ENCODE results near the gene ITGA5. TPM values are rescaled to one million over a fixed set of nuclear protein-coding genes. Genes with fewer than 3 reads are reported as not detected.

ITGA5 gene
- total and polyA plus RNA-seq, 7 donors, result 13.7 to 244 (median 39.7) TPM

- intact Hi-C loops (cut with DNase I), result loop anchor here in 1 of 2 donors (5.0 kb wide), 1 partner anchor 371 kb away; the partner anchor contains the start of gene HOXC10
- H3K27me3 ChIP-seq (ENCODE audit: insufficient read depth in 3 of 3, low read length in 2 of 3), result no peaks in the 10 kb centered on the region
- peaks cover 14% of the 10 kb centered on the region for H3K4me1 ChIP-seq
- H3K36me3 ChIP-seq (ENCODE audit: insufficient read depth in 1 of 2, low read depth in 1 of 2), result no peaks in the 10 kb centered on the region
- no peak for DNase-seq
- peak overlapping the region; percentile 89 for H3K27ac ChIP-seq
- WGBS, 3 donors, result 29 to 35% (median 30%) methylated on average over 15 of the region's 15 CpGs
- TF ChIP-seq CTCF (IDR thresholded peaks at IDR 0.05), result no peak
- H3K9me3 ChIP-seq, result no peaks in the 10 kb centered on the region
- ATAC-seq, result no peak
- H3K4me3 ChIP-seq, result peak overlapping the region; percentile 65
Measured at GRCh38 chr12:54358191-54358944, 60.7 kb downstream of the ITGA5 start.

- WGBS, 3 donors, result 54 to 75% (median 68%) methylated on average over 2 of the region's 2 CpGs
- no peaks in the 10 kb centered on the region for H3K36me3 ChIP-seq (ENCODE audit: insufficient read depth in 1 of 2, low read depth in 1 of 2)
- no peak overlapping the region for H3K27ac ChIP-seq
- no peak overlapping the region for H3K4me3 ChIP-seq
- no peaks in the 10 kb centered on the region for H3K27me3 ChIP-seq (ENCODE audit: insufficient read depth in 3 of 3, low read length in 2 of 3)
- H3K4me1 ChIP-seq, result peaks cover 20% of the 10 kb centered on the region
- TF ChIP-seq CTCF (IDR thresholded peaks at IDR 0.05), result no peak
- intact Hi-C loops (cut with DNase I), result loop anchor here in 1 of 2 donors (5.0 kb wide), 1 partner anchor 370 kb away; the partner anchor contains the start of gene HOXC10
- ATAC-seq (no peak), DNase-seq (no peak)
- no peaks in the 10 kb centered on the region for H3K9me3 ChIP-seq
Measured at GRCh38 chr12:54357506-54358190, 61.4 kb downstream of the ITGA5 start.

- Histone ChIP-seq H3K4me3 (no peak overlapping the region), H3K4me1 (peaks cover 24% of the 10 kb centered on the region), H3K36me3 (ENCODE audit: insufficient read depth in 1 of 2, low read depth in 1 of 2) (no peaks in the 10 kb centered on the region), H3K27ac (no peak overlapping the region), H3K27me3 (ENCODE audit: insufficient read depth in 3 of 3, low read length in 2 of 3) (no peaks in the 10 kb centered on the region), H3K9me3 (no peaks in the 10 kb centered on the region)
- DNase-seq, result no peak
- intact Hi-C loops (cut with DNase I), result loop anchor here in 1 of 2 donors (5.0 kb wide), 1 partner anchor 370 kb away; the partner anchor contains the start of gene HOXC10
- no peak for TF ChIP-seq CTCF (IDR thresholded peaks at IDR 0.05)
- 94 to 98% (median 95%) methylated on average over 4 of the region's 4 CpGs for WGBS, 3 donors
- ATAC-seq, result no peak
Measured at GRCh38 chr12:54356951-54357356, 62.1 kb downstream of the ITGA5 start.

- 63 to 90% (median 84%) methylated on average over 3 of the region's 3 CpGs for WGBS, 3 donors
- intact Hi-C loops (cut with DNase I), result loop anchor here in 1 of 2 donors (5.0 kb wide), 1 partner anchor 369 kb away; the partner anchor contains the start of gene HOXC10
- H3K27me3 ChIP-seq (ENCODE audit: insufficient read depth in 3 of 3, low read length in 2 of 3), result no peaks in the 10 kb centered on the region
- ATAC-seq, result no peak
- no peak overlapping the region for H3K4me3 ChIP-seq
- DNase-seq, result no peak
- peaks cover 0 to 3% of the 10 kb centered on the region in 2 donors for H3K36me3 ChIP-seq (ENCODE audit: insufficient read depth in 1 of 2, low read depth in 1 of 2)
- no peak overlapping the region for H3K27ac ChIP-seq
- no peaks in the 10 kb centered on the region for H3K9me3 ChIP-seq
- peaks cover 24% of the 10 kb centered on the region for H3K4me1 ChIP-seq
- no peak for TF ChIP-seq CTCF (IDR thresholded peaks at IDR 0.05)
Measured at GRCh38 chr12:54356228-54356627, 62.8 kb downstream of the ITGA5 start.
